GM12878 (cell line): ENCODE measurements around the gene C5orf34. TPM values are rescaled to one million over a fixed set of nuclear protein-coding genes. Genes with fewer than 3 reads are reported as not detected.

Source experiments
- ATAC-seq: fragments of 200-7000 bp; cut with Tn5 transposase; 3 replicates; pipeline ENCODE4 v1.9.1; 2020; ENCODE audit warnings: mild to moderate bottlenecking, moderate library complexity
- BruUV-seq: library from RNA; stranded (reverse); fragments of 400-500 nt; replicated peaks from 2 replicates; lab custom pipeline; 2021; lab: Mats Ljungman, UMichigan
- CTCF ChIA-PET: fragments of 300-600 bp; sonication (Branson Sonifier 250); formaldehyde crosslinking; extraction: SDS; loops from one replicate; lab custom pipeline; 2021; ENCODE audit warnings: inconsistent platforms; lab: Yijun Ruan, JAX
- POLR2A ChIA-PET: fragments of 350-600 bp; formaldehyde crosslinking; extraction: SDS; loops from one replicate; lab custom pipeline; 2021; ENCODE audit warnings: inconsistent platforms; lab: Charles Lee
- RAD21 ChIA-PET: fragments of 300-600 bp; sonication (Branson Sonifier 250); formaldehyde crosslinking; loops from one replicate; lab custom pipeline; 2023; ENCODE audit warnings: antibody characterized with exemption; ENCODE audit not compliant: unreplicated experiment; lab: Charles Lee
- SMC1A ChIA-PET: fragments of 300-600 bp; sonication (Branson Sonifier 250); formaldehyde crosslinking; loops from one replicate; lab custom pipeline; 2023; ENCODE audit not compliant: unreplicated experiment, uncharacterized antibody; lab: Charles Lee
- DNase-seq: peaks from one replicate; pipeline ENCODE4 v3.0.0-alpha.2; 2011; ENCODE audit warnings: low read depth, low spot score
- FAIRE-seq: peaks from 3 replicates; lab custom pipeline; 2011; peaks lifted over from hg19 to GRCh38; lab: Jason Lieb, UNC
- H2AFZ ChIP-seq: 2 replicates; pipeline ENCODE4 v1.6.0; 2011; ENCODE audit warnings: low read depth, low read length, control low read depth; ENCODE audit not compliant: control insufficient read depth
- H3K27ac ChIP-seq: 2 replicates; pipeline ENCODE4 v1.5.1; 2011; ENCODE audit warnings: control low read depth; ENCODE audit not compliant: control insufficient read depth, insufficient read depth
- H3K27me3 ChIP-seq, 2 experiments: replicated peaks in 1 of 2; 2 replicates each; pipeline versions ENCODE4 v1.6.0 to v1.6.1; 2011; ENCODE audit warnings: low read length in 1 of 2; ENCODE audit not compliant: control insufficient read depth in 2 of 2, insufficient read depth in 2 of 2
- H3K36me3 ChIP-seq, 2 experiments: 2 replicates each; pipeline ENCODE4 v1.5.1; 2011; ENCODE audit warnings: low read length in 1 of 2; ENCODE audit not compliant: control insufficient read depth in 2 of 2, insufficient read depth in 2 of 2
- H3K4me1 ChIP-seq: 2 replicates; pipeline ENCODE4 v1.6.1; 2011; ENCODE audit warnings: mild to moderate bottlenecking, low read length, moderate library complexity, mixed read lengths; ENCODE audit not compliant: control insufficient read depth, insufficient read depth
- H3K4me2 ChIP-seq: 2 replicates; pipeline ENCODE4 v1.6.0; 2011; ENCODE audit warnings: control low read depth; ENCODE audit not compliant: control insufficient read depth, insufficient read depth
- H3K4me3 ChIP-seq: fragments of 200-600 bp; sonication (generic); 2 replicates; pipeline ENCODE4 v1.5.1; 2016
- H3K79me2 ChIP-seq: 2 replicates; pipeline ENCODE4 v1.6.0; 2011; ENCODE audit warnings: low read length; ENCODE audit not compliant: control insufficient read depth, insufficient read depth
- H3K9ac ChIP-seq: 2 replicates; pipeline ENCODE4 v1.8.0; 2011; ENCODE audit warnings: low read length, control low read depth, mixed read lengths; ENCODE audit not compliant: control insufficient read depth, insufficient read depth
- H3K9me3 ChIP-seq: replicated peaks from 3 replicates; pipeline ENCODE4 v1.5.1; 2011; ENCODE audit warnings: mild to moderate bottlenecking, low read length; ENCODE audit not compliant: control insufficient read depth, insufficient read depth
- H4K20me1 ChIP-seq: 2 replicates; pipeline ENCODE4 v1.6.0; 2011; ENCODE audit not compliant: control insufficient read depth, insufficient read depth
- ASH2L ChIP-seq: fragments of 300-600, 200-600 bp; sonication (generic); IDR thresholded peaks from 2 replicates; pipeline ENCODE4 v1.6.1; 2017; ENCODE audit warnings: low read depth, mild to moderate bottlenecking, borderline replicate concordance
- CUX1 ChIP-seq: IDR thresholded peaks from 2 replicates; pipeline ENCODE4 v1.6.1; 2012; ENCODE audit warnings: improper control_type of control experiment, low read depth, low read length; ENCODE audit not compliant: insufficient replicate concordance
- E4F1 ChIP-seq: fragments of 450-650 bp; IDR thresholded peaks from 2 replicates; pipeline ENCODE4 v1.6.1; 2018; ENCODE audit warnings: borderline replicate concordance, mild to moderate bottlenecking; ENCODE audit not compliant: partially characterized antibody
- EP300 ChIP-seq, 2 experiments: fragments of 150-350 bp in 1 of 2; IDR thresholded peaks; 2 replicates each; pipeline ENCODE4 v1.6.1; 2011 to 2012; ENCODE audit warnings: low read depth in 2 of 2, low read length in 2 of 2, borderline replicate concordance in 1 of 2, improper control_type of control experiment in 1 of 2, inconsistent platforms in 1 of 2; ENCODE audit not compliant: control insufficient read depth in 1 of 2
- GABPA ChIP-seq: IDR thresholded peaks from 2 replicates; pipeline ENCODE4 v1.6.1; 2014; ENCODE audit warnings: antibody characterized with exemption, low read depth, mild to moderate bottlenecking, inconsistent platforms
- HDAC6 ChIP-seq: fragments of 200-600 bp; sonication (generic); IDR thresholded peaks from one replicate; pipeline ENCODE4 v1.8.0; 2017; ENCODE audit warnings: antibody characterized with exemption; ENCODE audit not compliant: unreplicated experiment
- NKRF ChIP-seq: fragments of 450-650 bp; conservative IDR thresholded peaks from 2 replicates; pipeline ENCODE4 v1.6.1; 2017; ENCODE audit warnings: mild to moderate bottlenecking, moderate library complexity
- NR2F1 ChIP-seq: fragments of 450-650 bp; conservative IDR thresholded peaks from 2 replicates; pipeline ENCODE4 v1.6.1; 2017; ENCODE audit warnings: mild to moderate bottlenecking
- SPI1 ChIP-seq: IDR thresholded peaks from 2 replicates; pipeline ENCODE4 v1.6.1; 2011; ENCODE audit warnings: low read depth, mild to moderate bottlenecking, low read length, moderate library complexity, borderline replicate concordance; ENCODE audit not compliant: insufficient read depth
- SUZ12 ChIP-seq: fragments of 200-600 bp; sonication (generic); IDR thresholded peaks from one replicate; pipeline ENCODE4 v1.6.1; 2018; ENCODE audit warnings: antibody characterized with exemption, mild to moderate bottlenecking; ENCODE audit not compliant: unreplicated experiment
- WGBS: methylation state at CpG from one replicate; pipeline ENCODE4 v1.1.6; 2016; ENCODE audit warnings: low lambda C conversion rate; ENCODE audit not compliant: insufficient replicate concordance, insufficient coverage; ENCODE audit errors: missing lambda C conversion rate; 5-methylcytosine and 5-hydroxymethylcytosine counted together
- in situ Hi-C: fragments of 300-500 bp; cut with MboI; formaldehyde crosslinking; loops from 9 replicates; pipeline ENCODE4 v1.14.3; 2018; ENCODE audit warnings: mixed read lengths
- intact Hi-C: fragments of 100-400 bp; cut with micrococcal nuclease; formaldehyde crosslinking; loops from one replicate; pipeline ENCODE4 v1.14.2; 2022; ENCODE audit not compliant: unreplicated experiment
- polyA plus RNA-seq, 11 experiments: library from polyadenylated mRNA; depleted of rRNA in 4 of 11; unstranded in 6 of 11; stranded (reverse) in 5 of 11; fragments of >200 nt; fragmentation: Nextera tagmentation in 4 of 11; fragmentation: Illumina TruSeq in 1 of 11; extraction: Ambion mirVana in 4 of 11; extraction: Trizol in 1 of 11; gene quantifications; 1 replicate in 1 of 11; 2 replicates in 10 of 11; pipeline versions ENCODE4 v1.2.1 to v1.2.3, GENCODE V29; 2011 to 2016; ENCODE audit warnings: inconsistent platforms in 2 of 11, missing spikeins in 2 of 11, low read depth in 1 of 11
- total RNA-seq, 4 experiments: library from RNA; depleted of rRNA in 3 of 4; stranded (reverse); fragments of >200 nt in 3 of 4; fragmentation: Illumina TruSeq in 1 of 4; extraction: Trizol in 1 of 4; gene quantifications; 2 replicates each; pipeline versions ENCODE4 v1.2.1 to v1.2.3, GENCODE V29; 2013 to 2021

C5orf34 gene
- total and polyA plus RNA-seq, 10 of the 15 experiments (the other 5 are each of a cell fraction or from before 2014, with no cell fraction given) = 6.1 to 15.1 (median 10.0) TPM

- ChIA-PET RAD21 (no interaction called here), SMC1A (interaction anchor here (0.9 kb wide), 1 partner anchor 8 kb away, joined by 3 read pairs; no protein-coding TSS in a partner anchor), CTCF (no interaction called here), POLR2A (interaction anchor here (0.9 kb wide), 1 partner anchor 64 kb away, joined by 3 read pairs; the partner anchor contains the start of gene TMEM267)
- Histone ChIP-seq H3K4me3 (no peak overlapping the region), H3K4me1 (no peaks in the 10 kb centered on the region), H3K27ac (no peak overlapping the region), H3K9ac (no peak overlapping the region), H2AFZ (no peak overlapping the region), H3K27me3 (no peaks in the 10 kb centered on the region), H3K79me2 (peaks cover 26% of the 10 kb centered on the region), H3K9me3 (no peaks in the 10 kb centered on the region), H3K4me2 (no peak overlapping the region), H4K20me1 (no peaks in the 10 kb centered on the region), H3K36me3 (peaks cover 4 to 23% of the 10 kb centered on the region in 2 experiments)
- FAIRE-seq (no peak), DNase-seq (no peak), ATAC-seq (no peak)
- 97% methylated on average over 2 of the region's 2 CpGs for WGBS
- in situ Hi-C loops (no loop called here), intact Hi-C loops (no loop called here)
- BruUV-seq = no TSS peak
- TF ChIP-seq GABPA = no peak
- TF ChIP-seq SUZ12 = no peak
- TF ChIP-seq SPI1 = no peak
- no peak for TF ChIP-seq EP300 (IDR thresholded peaks at IDR 0.05; ENCODE audit: borderline replicate concordance in 1 of 2, control insufficient read depth in 1 of 2, low read depth in 2 of 2, low read length in 2 of 2)
- no peak for TF ChIP-seq HDAC6
- no peak for TF ChIP-seq NKRF
- no peak for TF ChIP-seq E4F1
- no peak for TF ChIP-seq NR2F1
- TF ChIP-seq ASH2L = no peak
- TF ChIP-seq CUX1 = no peak
Observed at GRCh38 chr5:43547532-43547931, 32.6 kb upstream of the C5orf34 start.
